Mononuclear cell (primary cell): Measurements from ENCODE around the gene CCDC85C. TPM values are rescaled to one million over a fixed set of nuclear protein-coding genes. Genes with fewer than 3 reads are reported as not detected.

Experiments
- H3K27me3 ChIP-seq: 2 replicates; pipeline ENCODE4 v1.6.0; 2011; ENCODE audit warnings: low read length, control low read depth; ENCODE audit not compliant: insufficient read depth
- H3K4me1 ChIP-seq: 2 replicates; pipeline ENCODE4 v1.5.1; 2011; ENCODE audit warnings: mild to moderate bottlenecking, low read length, control low read depth; ENCODE audit not compliant: insufficient read depth
- H3K4me3 ChIP-seq: 2 replicates; pipeline ENCODE4 v1.5.1; 2011; ENCODE audit warnings: mild to moderate bottlenecking, low read length, moderate library complexity
- H3K9me3 ChIP-seq: 2 replicates; pipeline ENCODE4 v1.5.1; 2011; ENCODE audit warnings: low read depth, mild to moderate bottlenecking, control low read depth, low read length
- total RNA-seq: library from RNA; depleted of rRNA; stranded (reverse); fragments of >200 nt; gene quantifications from one replicate; pipeline ENCODE4 v1.2.3, GENCODE V29; 2012

CCDC85C gene
- total RNA-seq, 1 donor: 2.9 TPM

GRCh38 chr14:99463974-99464373 is 140.0 kb downstream of the CCDC85C start:
- no peaks in the 10 kb centered on the region for H3K27me3 ChIP-seq
- H3K4me1 ChIP-seq: peaks cover 19% of the 10 kb centered on the region
- no peaks in the 10 kb centered on the region for H3K9me3 ChIP-seq
- no peak overlapping the region for H3K4me3 ChIP-seq

- no peaks in the 10 kb centered on the region for H3K9me3 ChIP-seq
- peaks cover 5% of the 10 kb centered on the region for H3K4me1 ChIP-seq
- H3K4me3 ChIP-seq: no peak overlapping the region
- no peaks in the 10 kb centered on the region for H3K27me3 ChIP-seq
These were observed 141.8 kb downstream of the CCDC85C start for GRCh38 chr14:99462210-99462609.

- no peak overlapping the region for H3K4me3 ChIP-seq
These were observed 142.5 kb downstream of the CCDC85C start for GRCh38 chr14:99461411-99462085.

GRCh38 chr14:99460793-99461192 is 143.2 kb downstream of the CCDC85C start:
- H3K4me1 ChIP-seq: peaks cover 4% of the 10 kb centered on the region
- H3K9me3 ChIP-seq: no peaks in the 10 kb centered on the region
- H3K4me3 ChIP-seq: no peak overlapping the region
- H3K27me3 ChIP-seq: no peaks in the 10 kb centered on the region

More at GRCh38 chr14:99461411-99462085, 142.5 kb downstream of the CCDC85C start:
- no peaks in the 10 kb centered on the region for H3K27me3 ChIP-seq
- H3K9me3 ChIP-seq: no peaks in the 10 kb centered on the region
- peaks cover 4% of the 10 kb centered on the region for H3K4me1 ChIP-seq

GRCh38 chr14:99459481-99460100 is 144.4 kb downstream of the CCDC85C start:
- peaks cover 4% of the 10 kb centered on the region for H3K4me1 ChIP-seq
- no peak overlapping the region for H3K4me3 ChIP-seq
- H3K27me3 ChIP-seq: no peaks in the 10 kb centered on the region
- no peaks in the 10 kb centered on the region for H3K9me3 ChIP-seq

- Histone ChIP-seq H3K27me3 (no peaks in the 10 kb centered on the region), H3K4me1 (peaks cover 4% of the 10 kb centered on the region), H3K9me3 (no peaks in the 10 kb centered on the region), H3K4me3 (no peak overlapping the region)
These were observed 149.8 kb downstream of the CCDC85C start for GRCh38 chr14:99454246-99454645.

- H3K27me3 ChIP-seq: no peaks in the 10 kb centered on the region
These were observed 151.0 kb downstream of the CCDC85C start for GRCh38 chr14:99452968-99453367.

GRCh38 chr14:99451234-99451633 is 152.8 kb downstream of the CCDC85C start:
- no peaks in the 10 kb centered on the region for H3K27me3 ChIP-seq
- H3K4me3 ChIP-seq: no peak overlapping the region
- no peaks in the 10 kb centered on the region for H3K9me3 ChIP-seq
- H3K4me1 ChIP-seq: peaks cover 4% of the 10 kb centered on the region

More at GRCh38 chr14:99452968-99453367, 151.0 kb downstream of the CCDC85C start:
- no peaks in the 10 kb centered on the region for H3K9me3 ChIP-seq
- H3K4me1 ChIP-seq: peaks cover 4% of the 10 kb centered on the region
- no peak overlapping the region for H3K4me3 ChIP-seq

- Histone ChIP-seq H3K27me3 (no peaks in the 10 kb centered on the region), H3K4me1 (peaks cover 4% of the 10 kb centered on the region), H3K4me3 (no peak overlapping the region), H3K9me3 (no peaks in the 10 kb centered on the region)
These were observed 153.7 kb downstream of the CCDC85C start for GRCh38 chr14:99450266-99450665.

Other genes with a start within 250 kb of the CCDC85C start
- 152 TPM for gene SETD3, start 123.3 kb downstream of the CCDC85C start, total RNA-seq
- 131 TPM for gene CCNK, start 122.8 kb downstream of the CCDC85C start, total RNA-seq
- not detected for gene HHIPL1, start 40.9 kb upstream of the CCDC85C start, total RNA-seq
- gene CYP46A1, start 80.1 kb upstream of the CCDC85C start, total RNA-seq: 0.10 TPM
- under 0.01 TPM for gene EML1, start 189.2 kb upstream of the CCDC85C start, total RNA-seq